ENCODE results near the gene EPHA8. TPM values are rescaled to one million over a fixed set of nuclear protein-coding genes. Genes with fewer than 3 reads are reported as not detected.

EPHA8 gene
- total RNA-seq, 1 donor from 2014 or later = not detected

GRCh38 chr1:22563671-22564602, 648 bp downstream of the EPHA8 start:
- no peak for DNase-seq (ENCODE audit: extremely low read depth, low read depth, low spot score)

DNA sequence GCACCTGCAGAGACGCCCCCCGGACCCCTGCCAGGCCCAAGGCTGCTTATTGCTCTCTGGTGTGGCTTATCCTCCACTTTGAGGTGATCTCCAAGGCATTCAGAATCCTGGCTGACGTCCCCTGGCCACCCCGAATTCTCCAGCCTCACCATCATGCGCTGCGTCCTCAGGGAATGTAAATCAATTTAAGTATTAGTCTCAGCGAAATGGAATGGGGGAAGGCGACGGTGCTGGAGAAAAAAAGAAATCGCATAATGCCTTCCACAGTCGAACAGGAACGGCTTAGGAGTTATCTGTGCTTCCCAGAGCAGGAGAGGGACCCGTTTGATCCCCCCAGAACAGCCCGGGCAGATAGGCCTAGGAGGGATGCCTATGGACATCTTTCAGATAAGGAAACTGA, 2.9 kb downstream of the EPHA8 start:
- no peak for DNase-seq (ENCODE audit: extremely low read depth, low read depth, low spot score)

GRCh38 chr1:22567197-22567596, 3.9 kb downstream of the EPHA8 start:
- no peak for DNase-seq (ENCODE audit: extremely low read depth, low read depth, low spot score)

DNA sequence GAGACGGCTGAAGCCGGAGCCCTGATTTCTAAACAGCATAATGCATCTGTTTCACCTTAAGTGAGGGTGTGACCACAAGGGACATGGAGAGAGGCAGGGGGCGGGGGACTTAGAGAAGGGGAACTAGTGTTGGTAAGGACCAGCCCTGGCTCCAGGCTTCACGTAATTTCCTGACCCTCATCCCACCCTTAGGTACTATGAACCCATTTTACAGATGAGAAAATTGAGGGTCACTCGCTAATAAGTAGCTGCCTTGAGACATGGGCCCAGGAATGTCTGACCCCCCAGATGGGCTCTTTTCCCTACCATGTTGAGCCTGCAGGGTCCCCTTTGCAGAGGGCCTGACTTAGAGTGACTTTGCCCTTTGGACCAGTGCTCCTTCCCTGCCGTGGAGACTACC, 4.7 kb downstream of the EPHA8 start:
- DNase-seq (ENCODE audit: extremely low read depth, low read depth, low spot score) = no peak

DNA sequence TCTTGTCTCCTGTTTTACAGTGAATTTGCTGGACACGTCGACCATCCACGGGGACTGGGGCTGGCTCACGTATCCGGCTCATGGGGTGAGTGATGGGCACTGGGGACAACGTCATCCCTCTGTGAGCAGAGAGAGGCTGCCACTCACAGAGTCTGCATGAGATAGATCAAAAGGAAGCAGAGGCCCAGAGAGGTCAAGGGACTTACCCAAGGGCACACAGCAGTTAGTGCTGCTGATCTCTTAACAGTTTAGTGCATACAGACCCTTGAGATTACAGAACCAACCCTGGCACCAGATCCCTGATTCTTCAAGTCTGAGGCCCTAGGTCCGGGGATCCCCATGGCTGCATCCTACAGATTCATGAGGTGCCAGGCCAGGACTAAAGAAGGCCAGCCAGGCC, 6.0 kb downstream of the EPHA8 start:
- no peak for DNase-seq (ENCODE audit: extremely low read depth, low read depth, low spot score)

DNA sequence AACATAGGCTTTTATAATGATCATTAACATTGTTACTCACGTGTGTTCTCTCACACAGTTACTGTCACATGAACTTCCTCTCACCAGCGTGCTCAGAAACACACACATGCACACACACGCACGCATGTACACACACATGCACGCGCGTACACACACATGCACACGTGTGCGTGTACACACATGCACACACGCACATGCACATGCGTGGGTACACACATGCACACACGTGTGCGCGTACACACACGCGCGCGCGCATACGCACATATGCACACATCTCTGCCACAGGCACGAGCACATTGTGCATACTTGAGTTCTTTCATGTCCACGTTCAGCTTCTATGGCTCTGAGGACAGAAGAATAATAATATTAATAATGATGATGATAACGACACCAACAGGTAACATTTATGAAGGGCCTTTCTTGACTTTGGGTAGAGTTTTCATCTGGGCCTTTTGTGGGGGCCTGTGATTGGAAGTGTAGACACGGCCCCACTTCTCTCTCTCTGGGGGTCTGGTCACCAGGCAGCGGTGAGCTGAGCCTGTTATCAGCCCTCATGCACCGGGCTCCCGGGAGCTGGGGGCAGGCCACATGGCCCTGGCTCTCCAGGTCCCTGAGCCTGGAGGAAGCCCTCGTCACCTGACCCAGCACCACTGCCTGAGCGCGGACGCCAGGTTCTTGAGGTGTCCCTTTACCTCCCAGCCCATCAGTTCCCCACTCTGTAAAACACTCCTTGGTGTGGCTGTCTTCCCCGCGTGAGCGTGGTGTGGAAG, 7.0 kb downstream of the EPHA8 start:
- DNase-seq (ENCODE audit: extremely low read depth, low read depth, low spot score) = no peak

- no peak for DNase-seq (ENCODE audit: extremely low read depth, low read depth, low spot score)
Observed at GRCh38 chr1:22572818-22573217, 9.5 kb downstream of the EPHA8 start.

DNA sequence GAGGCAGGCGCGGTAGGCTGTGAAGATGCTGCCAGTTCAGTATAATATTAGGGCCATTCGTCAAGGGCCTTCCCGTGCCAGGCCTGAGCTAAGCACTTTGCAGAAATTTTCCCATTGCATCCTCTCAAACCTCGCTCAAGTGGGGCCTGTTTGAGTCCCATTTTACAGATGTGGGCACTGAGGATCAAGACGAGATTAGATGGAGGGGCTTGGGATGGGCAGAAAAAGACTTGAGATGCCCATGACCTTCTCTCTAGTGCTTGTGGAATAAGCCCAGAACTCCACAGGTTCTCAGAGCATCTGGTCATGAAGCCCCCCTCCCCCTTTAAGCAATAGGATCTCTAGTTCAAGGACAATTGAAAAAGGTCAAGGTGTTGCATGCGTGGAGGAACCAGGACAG, 9.9 kb downstream of the EPHA8 start:
- no peak for DNase-seq (ENCODE audit: extremely low read depth, low read depth, low spot score)

DNA sequence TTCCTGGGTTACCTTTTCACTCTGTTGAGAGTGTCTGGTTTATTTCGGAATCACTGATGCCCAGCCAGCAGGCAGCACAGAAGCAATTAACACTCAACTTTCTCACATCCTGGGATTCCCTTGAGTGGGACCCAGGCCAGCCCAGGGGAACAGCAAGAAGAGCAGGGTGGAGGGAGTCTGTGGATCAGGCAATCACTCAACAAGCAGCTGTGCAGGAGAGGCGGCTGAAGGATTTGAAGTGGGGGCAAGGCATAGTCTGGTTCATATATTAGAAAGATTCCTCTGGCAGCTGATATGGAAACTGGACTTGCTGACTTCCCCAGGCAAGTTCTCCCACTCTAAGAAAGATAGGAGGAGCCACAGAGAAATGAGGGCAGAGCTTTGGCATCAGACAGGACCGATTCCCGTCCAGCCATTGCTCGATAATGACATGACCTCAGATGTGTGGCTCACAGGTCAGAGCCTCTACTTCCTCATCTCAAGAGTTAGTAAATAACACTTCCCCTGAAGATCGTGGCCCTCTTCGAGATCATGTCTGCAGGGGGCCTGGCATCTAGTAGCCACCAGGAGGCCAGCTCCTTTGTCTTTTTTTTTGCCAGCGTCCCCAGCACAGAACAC, 12.4 kb downstream of the EPHA8 start:
- DNase-seq (ENCODE audit: extremely low read depth, low read depth, low spot score) = no peak

DNA sequence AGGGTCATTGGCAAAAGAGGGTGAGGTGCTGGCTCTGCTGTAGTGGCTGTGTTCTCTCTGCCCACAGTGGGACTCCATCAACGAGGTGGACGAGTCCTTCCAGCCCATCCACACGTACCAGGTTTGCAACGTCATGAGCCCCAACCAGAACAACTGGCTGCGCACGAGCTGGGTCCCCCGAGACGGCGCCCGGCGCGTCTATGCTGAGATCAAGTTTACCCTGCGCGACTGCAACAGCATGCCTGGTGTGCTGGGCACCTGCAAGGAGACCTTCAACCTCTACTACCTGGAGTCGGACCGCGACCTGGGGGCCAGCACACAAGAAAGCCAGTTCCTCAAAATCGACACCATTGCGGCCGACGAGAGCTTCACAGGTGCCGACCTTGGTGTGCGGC, 12.9 kb downstream of the EPHA8 start:
- DNase-seq (ENCODE audit: extremely low read depth, low read depth, low spot score) = no peak

GRCh38 chr1:22576617-22577016, 13.3 kb downstream of the EPHA8 start:
- DNase-seq (ENCODE audit: extremely low read depth, low read depth, low spot score) = no peak

GRCh38 chr1:22578732-22579361, 15.6 kb downstream of the EPHA8 start:
- DNase-seq (ENCODE audit: extremely low read depth, low read depth, low spot score) = no peak

DNA sequence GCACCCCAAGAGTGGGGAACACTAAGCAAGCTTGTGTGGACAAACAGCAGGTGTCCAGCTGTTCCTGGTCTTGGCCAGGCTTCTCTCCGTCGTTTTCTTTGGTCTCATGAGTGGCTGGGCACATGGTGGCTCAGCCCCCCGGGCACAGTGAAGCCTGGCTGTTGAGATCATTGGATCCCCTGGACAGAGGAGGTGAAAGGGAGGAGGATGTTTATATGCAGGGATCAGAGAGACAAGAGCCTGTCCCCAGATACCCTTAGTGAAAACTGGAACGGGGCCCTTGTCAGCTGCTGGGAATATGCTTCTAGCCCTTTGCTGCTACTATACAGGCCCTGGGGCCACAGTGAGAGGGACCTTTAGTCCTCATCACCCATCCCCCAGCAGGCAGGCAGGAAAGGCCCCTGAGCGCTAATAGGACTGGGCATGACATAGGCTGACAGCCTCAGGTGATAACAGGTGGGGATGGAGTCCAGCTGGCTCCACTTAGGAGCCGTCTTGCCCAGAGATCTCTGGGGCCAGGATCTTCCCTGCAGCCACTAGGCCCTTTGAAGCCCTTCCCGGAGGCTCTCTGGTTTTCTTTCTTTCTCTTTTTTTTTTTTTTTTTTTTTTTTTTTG, 16.4 kb downstream of the EPHA8 start:
- DNase-seq (ENCODE audit: extremely low read depth, low read depth, low spot score) = no peak

DNA sequence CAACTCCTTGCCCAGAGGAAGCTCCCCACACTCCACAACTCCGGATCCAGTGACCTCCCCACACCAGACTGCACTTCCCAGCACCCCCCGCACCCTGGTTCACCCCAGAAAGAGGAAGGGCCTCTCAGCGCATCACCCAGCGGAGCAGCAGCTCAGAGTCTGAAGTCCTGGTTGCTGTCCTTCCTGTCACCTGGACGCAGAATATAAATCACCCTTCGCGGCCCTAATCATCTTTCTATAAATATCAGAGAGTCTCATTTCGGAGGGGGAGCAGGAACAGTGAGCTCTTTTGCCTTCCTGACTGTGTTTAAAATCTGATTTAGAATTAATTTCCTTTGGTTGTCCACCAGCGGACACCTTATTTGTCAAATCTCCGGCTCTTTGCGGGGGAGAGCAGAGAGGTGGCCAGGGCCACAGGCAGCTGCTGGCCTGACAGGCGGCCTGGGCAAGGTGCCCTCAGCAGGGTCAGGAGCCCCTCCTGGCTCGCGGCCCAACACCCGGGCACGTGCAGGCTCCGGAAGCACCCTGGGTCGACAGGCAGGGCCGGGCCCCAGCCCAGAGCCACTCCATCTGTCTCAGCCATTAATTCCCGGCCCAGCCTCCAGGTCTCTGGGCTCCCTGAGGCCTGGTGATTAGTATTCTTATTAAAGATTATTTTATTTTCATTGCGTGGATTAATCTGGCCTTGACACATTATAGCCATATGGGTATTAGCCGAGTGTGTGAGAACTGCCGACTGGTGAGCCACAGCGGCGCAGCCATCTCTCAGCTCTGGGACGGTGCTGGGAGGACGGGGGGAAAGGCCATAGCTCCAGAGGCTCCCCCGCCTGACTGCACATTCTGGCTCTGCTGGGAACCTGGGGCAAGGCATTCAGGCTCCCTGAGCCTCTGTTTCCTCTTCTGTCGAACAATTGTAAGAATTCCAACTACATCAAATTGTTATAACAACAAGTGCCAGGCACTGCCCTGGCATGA, 19.7 kb downstream of the EPHA8 start:
- no peak for DNase-seq (ENCODE audit: extremely low read depth, low read depth, low spot score)

- no peak for DNase-seq (ENCODE audit: extremely low read depth, low read depth, low spot score)
Observed at GRCh38 chr1:22584001-22584562, 20.8 kb downstream of the EPHA8 start.

- DNase-seq (ENCODE audit: extremely low read depth, low read depth, low spot score) = no peak
Observed at GRCh38 chr1:22584970-22585369, 21.7 kb downstream of the EPHA8 start.

DNA sequence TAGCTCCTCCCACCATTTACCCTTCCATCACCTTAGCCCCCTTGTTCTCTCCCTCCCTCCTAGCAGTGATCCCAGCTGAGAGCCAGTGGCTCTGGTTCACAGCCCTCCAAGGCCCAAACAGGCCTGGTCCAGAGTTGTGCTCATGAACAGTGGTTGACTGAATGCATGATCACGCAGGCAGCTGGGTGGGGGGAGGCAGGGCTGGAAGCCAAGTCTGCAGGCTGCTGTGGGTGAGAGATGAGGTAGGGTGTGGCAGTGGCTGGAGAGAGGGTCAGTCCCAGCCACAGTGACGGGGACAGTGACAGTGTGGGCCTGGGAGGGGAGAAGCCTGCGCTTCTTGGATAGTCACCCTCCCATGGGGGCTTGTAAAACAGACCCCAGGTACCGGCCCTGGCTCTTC, 22.2 kb downstream of the EPHA8 start:
- no peak for DNase-seq (ENCODE audit: extremely low read depth, low read depth, low spot score)

GRCh38 chr1:22586356-22587130, 23.3 kb downstream of the EPHA8 start:
- DNase-seq (ENCODE audit: extremely low read depth, low read depth, low spot score) = no peak

All from glomerular endothelial cell (primary cell).